CD8-positive, alpha-beta memory T cell (primary cell): ENCODE results near the gene FMN1. TPM values are rescaled to one million over a fixed set of nuclear protein-coding genes. Genes with fewer than 3 reads are reported as not detected.

Experiments used
- CTCF ChIA-PET: fragments of 350-600 bp; sonication (Branson Sonifier 250); formaldehyde crosslinking; loops from one replicate; lab custom pipeline; 2021; ENCODE audit warnings: antibody characterized with exemption; lab: Charles Lee
- POLR2A ChIA-PET: fragments of 350-600 bp; sonication (Branson Sonifier 250); formaldehyde crosslinking; loops from one replicate; lab custom pipeline; 2021; ENCODE audit warnings: antibody characterized with exemption; lab: Charles Lee
- DNase-seq, 5 donors: peaks; one replicate each; pipeline versions ENCODE4 v3.0.0 to v3.0.0-alpha.2; 2020 to 2022; ENCODE audit warnings: mixed read lengths in 1 of 5
- H3K27ac ChIP-seq: one replicate; pipeline ENCODE4 v1.7.0; 2013; ENCODE audit warnings: low read depth, mild to moderate bottlenecking, low read length, moderate library complexity
- H3K27me3 ChIP-seq: 2 replicates; pipeline ENCODE4 v1.7.0; 2013; ENCODE audit warnings: low read length, mild to moderate bottlenecking; ENCODE audit not compliant: insufficient read depth, poor library complexity, severe bottlenecking
- H3K36me3 ChIP-seq: 2 replicates; pipeline ENCODE4 v1.7.0; 2013; ENCODE audit warnings: mild to moderate bottlenecking, low read length, moderate library complexity; ENCODE audit not compliant: insufficient read depth
- H3K4me1 ChIP-seq: 2 replicates; pipeline ENCODE4 v1.7.0; 2013; ENCODE audit warnings: mild to moderate bottlenecking, low read length, moderate library complexity; ENCODE audit not compliant: insufficient read depth
- H3K4me3 ChIP-seq: 2 replicates; pipeline ENCODE4 v1.7.0; 2013; ENCODE audit warnings: mild to moderate bottlenecking, low read length
- H3K9me3 ChIP-seq: 2 replicates; pipeline ENCODE4 v1.7.0; 2013; ENCODE audit warnings: mild to moderate bottlenecking, low read length
- H3K27ac Mint-ChIP-seq, 8 donors: one replicate each; pipeline ENCODE4 v1.8.0; 2020 to 2021; ENCODE audit warnings: mixed read lengths in 8 of 8, mild to moderate bottlenecking in 6 of 8, inconsistent platforms in 3 of 8, moderate library complexity in 3 of 8
- H3K27me3 Mint-ChIP-seq, 2 donors: one replicate each; pipeline ENCODE4 v1.8.0; 2020 to 2021; ENCODE audit warnings: mixed read lengths in 2 of 2, mild to moderate bottlenecking in 1 of 2, moderate library complexity in 1 of 2
- H3K36me3 Mint-ChIP-seq, 3 donors: one replicate each; pipeline ENCODE4 v1.8.0; 2020 to 2021; ENCODE audit warnings: mixed read lengths in 3 of 3, inconsistent platforms in 1 of 3, mild to moderate bottlenecking in 1 of 3
- H3K4me1 Mint-ChIP-seq, 3 donors: one replicate each; pipeline ENCODE4 v1.8.0; 2020 to 2021; ENCODE audit warnings: mixed read lengths in 3 of 3, inconsistent platforms in 1 of 3, mild to moderate bottlenecking in 1 of 3
- H3K4me3 Mint-ChIP-seq, 7 donors: one replicate each; pipeline ENCODE4 v1.8.0; 2020 to 2021; ENCODE audit warnings: mixed read lengths in 7 of 7, mild to moderate bottlenecking in 6 of 7, moderate library complexity in 4 of 7, inconsistent platforms in 2 of 7
- H3K9me3 Mint-ChIP-seq, 5 donors: one replicate each; pipeline ENCODE4 v1.8.0; 2020 to 2022; ENCODE audit warnings: mixed read lengths in 5 of 5, mild to moderate bottlenecking in 3 of 5, moderate library complexity in 2 of 5, inconsistent platforms in 1 of 5
- polyA plus RNA-seq: library from polyadenylated mRNA; unstranded; fragments of 300-500 nt; fragmentation: Illumina TruSeq; gene quantifications from one replicate; pipeline ENCODE4 v1.2.3, GENCODE V29; 2021
- total RNA-seq, 2 experiments: library from RNA; stranded (reverse); gene quantifications; one replicate each; pipeline ENCODE4 v1.2.3, GENCODE V29; 2021

Gene FMN1
- total and polyA plus RNA-seq, 3 experiments from 2014 or later, result 0.09 to 0.24 (median 0.11) TPM

- H3K27ac Mint-ChIP-seq, result no peak overlapping the region
- peaks cover 0 to 4% (median 0%) of the 10 kb centered on the region in 5 donors for H3K9me3 Mint-ChIP-seq
- Histone ChIP-seq H3K9me3 (no peaks in the 10 kb centered on the region), H3K27me3 (no peaks in the 10 kb centered on the region), H3K36me3 (no peaks in the 10 kb centered on the region), H3K4me1 (no peaks in the 10 kb centered on the region), H3K4me3 (no peak overlapping the region), H3K27ac (no peak overlapping the region)
- H3K27me3 Mint-ChIP-seq, result no peaks in the 10 kb centered on the region
- ChIA-PET CTCF (no interaction called here), POLR2A (no interaction called here)
- DNase-seq, result no peak
- H3K4me1 Mint-ChIP-seq, result peaks cover 0 to 18% (median 0%) of the 10 kb centered on the region in 3 donors
- no peaks in the 10 kb centered on the region for H3K36me3 Mint-ChIP-seq
- H3K4me3 Mint-ChIP-seq, result no peak overlapping the region
Measured at GRCh38 chr15:33135355-33135781, 59.1 kb downstream of the FMN1 start.

DNA sequence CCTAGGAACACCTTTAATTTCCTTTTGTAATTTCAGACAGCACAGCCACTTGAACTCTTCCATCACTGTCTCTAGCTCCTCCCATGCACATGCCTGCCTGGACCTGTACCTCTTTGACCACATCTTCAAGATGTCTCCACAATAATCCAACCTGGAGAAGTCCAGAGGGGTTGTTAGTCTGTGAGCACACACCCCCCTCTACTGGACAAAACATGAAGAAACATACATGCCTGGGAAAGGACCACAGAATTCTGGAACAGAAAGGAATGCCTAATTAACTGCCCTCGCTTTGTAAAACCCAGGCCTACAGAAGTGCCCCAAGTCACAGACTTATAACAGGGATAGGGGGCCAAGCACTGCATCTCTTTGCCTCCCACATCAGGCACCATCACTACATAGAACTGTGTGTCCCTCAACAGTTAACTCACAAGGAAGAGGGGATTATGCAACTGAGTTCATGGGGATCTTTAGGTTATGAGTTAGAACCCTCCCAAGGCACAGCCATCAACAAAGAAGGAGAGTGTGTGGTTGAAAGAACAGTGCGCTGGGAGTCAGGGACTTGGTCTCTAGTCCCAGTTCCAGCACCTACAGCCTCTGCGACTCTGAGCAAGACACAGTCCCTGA is 61.7 kb downstream of the FMN1 start:
- Mint-ChIP-seq H3K36me3 (peaks cover 0 to 2% (median 0%) of the 10 kb centered on the region in 3 donors), H3K4me1 (peaks cover 0 to 21% (median 0%) of the 10 kb centered on the region in 3 donors), H3K9me3 (peaks cover 0 to 4% (median 2%) of the 10 kb centered on the region in 5 donors), H3K27me3 (no peaks in the 10 kb centered on the region), H3K27ac (no peak overlapping the region), H3K4me3 (no peak overlapping the region)
- H3K4me3 ChIP-seq, result no peak overlapping the region
- ChIA-PET CTCF (no interaction called here), POLR2A (no interaction called here)
- DNase-seq, result peak in 1 of 5 donors; percentile 11
- H3K27me3 ChIP-seq, result no peaks in the 10 kb centered on the region
- no peak overlapping the region for H3K27ac ChIP-seq
- H3K36me3 ChIP-seq, result no peaks in the 10 kb centered on the region
- H3K9me3 ChIP-seq, result no peaks in the 10 kb centered on the region
- H3K4me1 ChIP-seq, result no peaks in the 10 kb centered on the region

GRCh38 chr15:33132233-33132580 is 62.3 kb downstream of the FMN1 start:
- ChIA-PET POLR2A (no interaction called here), CTCF (no interaction called here)
- H3K27ac ChIP-seq, result no peak overlapping the region
- DNase-seq, result no peak
- peaks cover 0 to 27% (median 1%) of the 10 kb centered on the region in 3 donors for H3K4me1 Mint-ChIP-seq
- no peaks in the 10 kb centered on the region for H3K27me3 Mint-ChIP-seq
- H3K27ac Mint-ChIP-seq, result no peak overlapping the region
- peaks cover 4% of the 10 kb centered on the region for H3K4me1 ChIP-seq
- H3K27me3 ChIP-seq, result no peaks in the 10 kb centered on the region
- H3K4me3 ChIP-seq, result no peak overlapping the region
- H3K4me3 Mint-ChIP-seq, result peak overlapping the region in 1 of 7 donors; percentile 4
- H3K9me3 Mint-ChIP-seq, result peaks cover 0 to 5% (median 3%) of the 10 kb centered on the region in 5 donors
- peaks cover 0 to 4% (median 0%) of the 10 kb centered on the region in 3 donors for H3K36me3 Mint-ChIP-seq
- H3K9me3 ChIP-seq, result no peaks in the 10 kb centered on the region
- no peaks in the 10 kb centered on the region for H3K36me3 ChIP-seq

DNA sequence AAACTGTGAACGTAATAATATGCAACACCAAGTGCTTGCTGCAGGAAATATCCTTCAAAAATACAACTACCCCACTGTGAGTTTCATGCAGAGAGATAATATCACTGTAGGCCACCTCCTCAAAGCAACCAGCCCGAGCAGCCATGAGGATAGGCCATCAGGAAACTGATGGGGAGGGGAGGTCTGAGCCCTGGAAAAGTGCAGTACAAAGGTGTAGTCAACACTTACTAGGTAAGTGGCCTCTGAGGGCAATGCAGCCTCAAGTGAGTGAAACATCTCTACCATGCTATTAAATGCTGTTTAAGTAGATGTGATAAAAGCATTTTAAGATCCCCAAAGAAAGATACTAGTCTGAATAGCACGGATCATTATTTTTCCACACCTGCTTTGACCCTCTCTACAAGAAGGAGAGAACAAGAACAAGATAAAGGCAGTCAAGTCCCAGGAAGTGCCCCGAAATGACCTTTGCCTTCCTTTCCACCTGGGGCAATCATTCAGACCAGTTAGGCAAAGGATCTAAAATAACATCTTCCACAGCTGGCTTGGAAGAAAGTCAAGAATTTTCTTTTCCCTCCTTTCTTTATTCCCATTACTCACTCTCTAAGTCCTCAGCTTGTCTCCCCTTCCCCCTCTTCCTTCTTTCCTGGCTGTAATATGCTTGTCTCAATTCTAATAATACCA is 62.8 kb downstream of the FMN1 start:
- Mint-ChIP-seq H3K27me3 (no peaks in the 10 kb centered on the region), H3K36me3 (peaks cover 0 to 4% (median 0%) of the 10 kb centered on the region in 3 donors), H3K27ac (no peak overlapping the region), H3K4me3 (peak overlapping the region in 1 of 7 donors; percentile 4), H3K4me1 (peaks cover 3 to 32% (median 6%) of the 10 kb centered on the region in 3 donors), H3K9me3 (peaks cover 0 to 5% (median 3%) of the 10 kb centered on the region in 5 donors)
- DNase-seq, result no peak
- ChIA-PET CTCF (no interaction called here), POLR2A (no interaction called here)
- Histone ChIP-seq H3K27me3 (no peaks in the 10 kb centered on the region), H3K4me1 (peaks cover 9% of the 10 kb centered on the region), H3K36me3 (no peaks in the 10 kb centered on the region), H3K9me3 (no peaks in the 10 kb centered on the region), H3K4me3 (no peak overlapping the region), H3K27ac (no peak overlapping the region)

- Histone ChIP-seq H3K4me3 (peak overlapping the region; percentile 37), H3K36me3 (no peaks in the 10 kb centered on the region), H3K27ac (no peak overlapping the region), H3K9me3 (no peaks in the 10 kb centered on the region), H3K27me3 (no peaks in the 10 kb centered on the region), H3K4me1 (peaks cover 29% of the 10 kb centered on the region)
- ChIA-PET POLR2A (no interaction called here), CTCF (no interaction called here)
- Mint-ChIP-seq H3K27me3 (no peaks in the 10 kb centered on the region), H3K27ac (peak overlapping the region in 5 of 8 donors; percentile 44 to 90 (median 68)), H3K4me3 (peak overlapping the region in 5 of 7 donors; percentile 53 to 90 (median 67)), H3K36me3 (peaks cover 0 to 4% (median 0%) of the 10 kb centered on the region in 3 donors), H3K4me1 (peaks cover 13 to 46% (median 21%) of the 10 kb centered on the region in 3 donors), H3K9me3 (peaks cover 0 to 5% (median 0%) of the 10 kb centered on the region in 5 donors)
- DNase-seq, result peak in 3 of 5 donors; percentile 36 to 75 (median 63)
Measured at GRCh38 chr15:33126559-33127290, 67.8 kb downstream of the FMN1 start.

GRCh38 chr15:33125894-33126537 is 68.5 kb downstream of the FMN1 start:
- H3K27me3 ChIP-seq, result no peaks in the 10 kb centered on the region
- H3K4me1 ChIP-seq, result peaks cover 29% of the 10 kb centered on the region
- no peak overlapping the region for H3K27ac ChIP-seq
- CTCF ChIA-PET, result no interaction called here
- Mint-ChIP-seq H3K4me1 (peaks cover 13 to 39% (median 21%) of the 10 kb centered on the region in 3 donors), H3K36me3 (peaks cover 0 to 4% (median 0%) of the 10 kb centered on the region in 3 donors), H3K27ac (peak overlapping the region in 6 of 8 donors; percentile 52 to 90 (median 85)), H3K4me3 (peak overlapping the region in 6 of 7 donors; percentile 1 to 90 (median 66)), H3K27me3 (no peaks in the 10 kb centered on the region), H3K9me3 (peaks cover 0 to 5% (median 0%) of the 10 kb centered on the region in 5 donors)
- H3K36me3 ChIP-seq, result no peaks in the 10 kb centered on the region
- DNase-seq, result peak in 2 of 5 donors; percentile 7 to 19
- peak overlapping the region; percentile 37 for H3K4me3 ChIP-seq
- POLR2A ChIA-PET, result no interaction called here
- H3K9me3 ChIP-seq, result no peaks in the 10 kb centered on the region

DNA sequence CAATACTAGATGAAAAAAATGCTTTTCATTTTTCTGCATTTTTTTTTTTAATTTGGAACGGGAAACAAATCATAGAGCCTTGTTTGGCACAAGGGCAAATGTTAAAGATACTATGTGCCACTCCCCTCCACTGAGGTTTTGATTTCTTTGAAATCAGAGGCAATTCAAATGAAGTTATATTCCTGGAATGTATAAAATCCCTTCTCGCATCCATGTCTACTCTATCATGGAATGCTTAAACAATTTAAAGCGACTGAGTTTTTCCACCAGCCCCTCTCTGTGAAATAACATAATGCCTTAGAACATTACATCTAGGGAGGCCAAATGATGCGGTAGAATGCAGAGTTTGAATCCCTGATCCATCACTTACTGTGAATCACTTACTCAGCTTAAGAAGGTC is 69.7 kb downstream of the FMN1 start:
- Mint-ChIP-seq H3K36me3 (peaks cover 0 to 4% (median 0%) of the 10 kb centered on the region in 3 donors), H3K27me3 (no peaks in the 10 kb centered on the region)

More for the DNA sequence above, 69.7 kb downstream of the FMN1 start:
- Histone ChIP-seq H3K27me3 (no peaks in the 10 kb centered on the region), H3K27ac (no peak overlapping the region), H3K4me3 (no peak overlapping the region), H3K9me3 (no peaks in the 10 kb centered on the region), H3K36me3 (no peaks in the 10 kb centered on the region), H3K4me1 (peaks cover 29% of the 10 kb centered on the region)
- Mint-ChIP-seq H3K9me3 (peaks cover 0 to 5% (median 0%) of the 10 kb centered on the region in 5 donors), H3K4me3 (no peak overlapping the region), H3K27ac (no peak overlapping the region), H3K4me1 (peaks cover 13 to 39% (median 21%) of the 10 kb centered on the region in 3 donors)
- no peak for DNase-seq
- ChIA-PET POLR2A (no interaction called here), CTCF (no interaction called here)
